K562 (cell line): Measurements from ENCODE around the gene NAP1L1. TPM values are rescaled to one million over a fixed set of nuclear protein-coding genes. Genes with fewer than 3 reads are reported as not detected.

Experiments used
- DMBX1 ChIP-seq: fragments of 250-450 bp; sonication (Bioruptor Pico); IDR thresholded peaks from 2 replicates; pipeline ENCODE4 v1.8.0; 2022; ENCODE audit warnings: inconsistent platforms, mild to moderate bottlenecking, moderate library complexity, borderline replicate concordance
- ETS2 ChIP-seq: IDR thresholded peaks from 2 replicates; pipeline ENCODE4 v1.6.1; 2016; ENCODE audit warnings: borderline replicate concordance, missing genetic modification characterization, mild to moderate bottlenecking, moderate library complexity, missing compliant biosample characterization; ENCODE audit not compliant: poor library complexity, severe bottlenecking
- FOXK1 ChIP-seq: sonication (generic); formaldehyde crosslinking; IDR thresholded peaks from 2 replicates; pipeline ENCODE4 v1.8.0; 2022; ENCODE audit warnings: missing genetic modification reagents, mild to moderate bottlenecking, borderline replicate concordance
- KLF10 ChIP-seq: fragments of 250-450 bp; sonication (Bioruptor Pico); IDR thresholded peaks from 2 replicates; pipeline ENCODE4 v1.6.1; 2021; ENCODE audit warnings: matching md5 sums
- MTA2 ChIP-seq: fragments of 450-650 bp; IDR thresholded peaks from 2 replicates; pipeline ENCODE4 v1.6.1; 2016; ENCODE audit warnings: low read depth
- NR2C2 ChIP-seq, 2 experiments: fragments of 200-800 bp in 1 of 2; sonication (Bioruptor generic) in 1 of 2; sonication (generic) in 1 of 2; formaldehyde crosslinking in 1 of 2; IDR thresholded peaks; 2 replicates each; pipeline versions ENCODE4 v1.6.1 to v1.8.0; 2016 to 2022; ENCODE audit warnings: mild to moderate bottlenecking in 1 of 2, missing compliant biosample characterization in 1 of 2, missing genetic modification characterization in 1 of 2, missing genetic modification reagents in 1 of 2
- PCBP2 ChIP-seq: fragments of 200-400 bp; formaldehyde crosslinking; IDR thresholded peaks from 2 replicates; pipeline ENCODE4 v1.6.1; 2018; ENCODE audit warnings: low read length, low read depth, mild to moderate bottlenecking, moderate library complexity; ENCODE audit not compliant: poor library complexity, severe bottlenecking
- PHB ChIP-seq: fragments of 250-450 bp; sonication (Bioruptor Pico); IDR thresholded peaks from 2 replicates; pipeline ENCODE4 v1.5.0; 2021
- PHF8 ChIP-seq: fragments of 200-600 bp; sonication (generic); IDR thresholded peaks from 2 replicates; pipeline ENCODE4 v1.6.1; 2012; ENCODE audit warnings: mixed run types, mild to moderate bottlenecking, inconsistent platforms, low read length, moderate library complexity, borderline replicate concordance
- SAFB2 ChIP-seq: fragments of 200-400 bp; formaldehyde crosslinking; IDR thresholded peaks from 2 replicates; pipeline ENCODE4 v1.6.1; 2018; ENCODE audit warnings: borderline replicate concordance, low read length, low read depth, moderate library complexity; ENCODE audit not compliant: severe bottlenecking
- SIN3A ChIP-seq, 2 experiments: fragments of 150-350 bp in 1 of 2; IDR thresholded peaks; 2 replicates each; pipeline ENCODE4 v1.6.1; 2011 to 2016; ENCODE audit warnings: borderline replicate concordance in 2 of 2, low read depth in 2 of 2, low read length in 2 of 2, mild to moderate bottlenecking in 2 of 2, moderate library complexity in 2 of 2; ENCODE audit not compliant: control insufficient read depth in 1 of 2
- STAT5B ChIP-seq: fragments of 250-450 bp; sonication (Bioruptor Pico); IDR thresholded peaks from 2 replicates; pipeline ENCODE4 v1.8.0; 2021; ENCODE audit warnings: mild to moderate bottlenecking, inconsistent platforms
- TAF15 ChIP-seq: fragments of 200-400 bp; formaldehyde crosslinking; IDR thresholded peaks from 2 replicates; pipeline ENCODE4 v1.6.1; 2017; ENCODE audit warnings: mild to moderate bottlenecking, low read depth, low read length, moderate library complexity
- ZKSCAN3 ChIP-seq: fragments of 250-450 bp; sonication (Bioruptor Pico); IDR thresholded peaks from 2 replicates; pipeline ENCODE4 v1.4.0; 2020
- ZNF263 ChIP-seq: sonication (generic); formaldehyde crosslinking; IDR thresholded peaks from 2 replicates; pipeline ENCODE4 v1.8.0; 2022; ENCODE audit warnings: mild to moderate bottlenecking, missing genetic modification reagents, borderline replicate concordance
- ZNF57 ChIP-seq: fragments of 450-650 bp; formaldehyde crosslinking; IDR thresholded peaks from 2 replicates; pipeline ENCODE4 v1.4.0; 2020; ENCODE audit warnings: mild to moderate bottlenecking, moderate library complexity
- polyA plus RNA-seq, 8 experiments: library from polyadenylated mRNA; depleted of rRNA in 4 of 8; stranded (reverse) in 5 of 8; unstranded in 3 of 8; fragments of >200 nt; fragmentation: Nextera tagmentation in 2 of 8; fragmentation: Illumina TruSeq in 1 of 8; extraction: Ambion mirVana in 2 of 8; extraction: Trizol in 1 of 8; gene quantifications; 2 replicates each; pipeline versions ENCODE4 v1.2.1 to v1.2.3, GENCODE V29; 2011 to 2014; ENCODE audit warnings: inconsistent platforms in 1 of 8, missing spikeins in 1 of 8
- total RNA-seq, 7 experiments: library from RNA; depleted of rRNA in 6 of 7; stranded (reverse); fragments of >200 nt in 6 of 7; fragmentation: Illumina TruSeq in 2 of 7; extraction: Trizol in 2 of 7; gene quantifications; 2 replicates each; pipeline versions ENCODE4 v1.2.1 to v1.2.3, GENCODE V29; 2011 to 2021; ENCODE audit warnings: low replicate concordance in 1 of 7
- TF ChIP-seq, protein P1 (sequence below), 3 experiments: IDR thresholded peaks in 2 of 3; conservative IDR thresholded peaks in 1 of 3; 2 replicates each; pipeline ENCODE4 v1.5.1; 2011 to 2012; ENCODE audit warnings: low read length in 3 of 3, mild to moderate bottlenecking in 3 of 3, control low read depth in 2 of 3, improper control_type of control experiment in 1 of 3, inconsistent platforms in 1 of 3, low read depth in 1 of 3, mixed read lengths in 1 of 3, moderate library complexity in 1 of 3; ENCODE audit not compliant: insufficient read depth in 2 of 3
- TF ChIP-seq, protein P2 (sequence below): fragments of 250-450 bp; sonication (Bioruptor Pico); IDR thresholded peaks from 2 replicates; pipeline ENCODE4 v1.5.0; 2021; ENCODE audit warnings: mild to moderate bottlenecking, moderate library complexity
- TF ChIP-seq, protein P3 (sequence below), 2 experiments: IDR thresholded peaks; 2 replicates each; pipeline ENCODE4 v1.6.1; 2012; ENCODE audit warnings: improper control_type of control experiment in 2 of 2, low read depth in 2 of 2, low read length in 2 of 2, borderline replicate concordance in 1 of 2

Gene NAP1L1
- total and polyA plus RNA-seq, 9 of the 15 experiments (the other 6 are each of a cell fraction or from before 2014, with no cell fraction given) = 287 to 747 (median 450) TPM

DNA sequence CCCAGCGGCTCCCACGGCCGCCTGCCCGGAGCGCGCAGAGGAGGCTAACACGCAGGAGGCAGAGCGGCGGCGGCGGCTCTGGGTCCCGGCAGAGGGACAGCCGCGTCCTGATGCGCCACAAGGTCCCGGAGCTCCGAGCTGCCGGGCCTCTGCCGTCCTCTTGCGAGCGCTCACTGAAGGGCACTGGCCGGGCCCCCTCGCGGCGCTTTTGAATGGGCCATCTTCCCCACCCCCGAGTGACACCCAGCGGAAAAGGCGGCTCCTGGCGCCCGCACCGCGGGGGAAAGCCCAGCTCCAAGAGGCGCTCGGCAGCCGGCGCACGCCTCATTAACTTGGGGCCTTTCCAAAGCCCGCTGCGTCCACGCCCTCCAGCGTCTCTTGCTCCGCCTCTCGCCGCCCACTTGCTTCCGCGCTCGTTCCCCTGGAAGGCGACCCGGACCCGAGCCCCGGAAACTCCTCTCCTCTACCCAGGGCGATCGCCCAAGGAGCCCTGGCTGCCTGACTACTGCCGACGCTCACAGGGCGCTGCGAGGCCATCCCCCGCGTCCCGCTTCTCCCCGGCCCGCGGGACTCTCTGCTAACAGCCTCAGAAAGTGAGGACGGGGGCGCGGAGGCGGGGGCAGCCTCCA is 53.0 kb downstream of the NAP1L1 start, which contains the start of gene PHLDA1 (continued):
- no peak for TF ChIP-seq ZNF57 (CRISPR knock-in tag)
- TF ChIP-seq SIN3A (IDR thresholded peaks at IDR 0.05; ENCODE audit: borderline replicate concordance in 2 of 2, control insufficient read depth in 1 of 2, low read depth in 2 of 2, low read length in 2 of 2) = peak in 1 of 2 experiments; percentile 61; a peak in 1 of 4 replicates
- TF ChIP-seq PHB (CRISPR knock-in tag) = no peak
- no peak; the same call in 1 of the 2 replicates for TF ChIP-seq NR2C2 (CRISPR knock-in tag; IDR thresholded peaks at IDR 0.05)
- TF ChIP-seq NR2C2 (tag; IDR thresholded peaks at IDR 0.05) = peak; percentile 61
- TF ChIP-seq ZKSCAN3 (CRISPR knock-in tag) = no peak
- TF ChIP-seq SAFB2 = no peak
- TF ChIP-seq, protein P1, sequence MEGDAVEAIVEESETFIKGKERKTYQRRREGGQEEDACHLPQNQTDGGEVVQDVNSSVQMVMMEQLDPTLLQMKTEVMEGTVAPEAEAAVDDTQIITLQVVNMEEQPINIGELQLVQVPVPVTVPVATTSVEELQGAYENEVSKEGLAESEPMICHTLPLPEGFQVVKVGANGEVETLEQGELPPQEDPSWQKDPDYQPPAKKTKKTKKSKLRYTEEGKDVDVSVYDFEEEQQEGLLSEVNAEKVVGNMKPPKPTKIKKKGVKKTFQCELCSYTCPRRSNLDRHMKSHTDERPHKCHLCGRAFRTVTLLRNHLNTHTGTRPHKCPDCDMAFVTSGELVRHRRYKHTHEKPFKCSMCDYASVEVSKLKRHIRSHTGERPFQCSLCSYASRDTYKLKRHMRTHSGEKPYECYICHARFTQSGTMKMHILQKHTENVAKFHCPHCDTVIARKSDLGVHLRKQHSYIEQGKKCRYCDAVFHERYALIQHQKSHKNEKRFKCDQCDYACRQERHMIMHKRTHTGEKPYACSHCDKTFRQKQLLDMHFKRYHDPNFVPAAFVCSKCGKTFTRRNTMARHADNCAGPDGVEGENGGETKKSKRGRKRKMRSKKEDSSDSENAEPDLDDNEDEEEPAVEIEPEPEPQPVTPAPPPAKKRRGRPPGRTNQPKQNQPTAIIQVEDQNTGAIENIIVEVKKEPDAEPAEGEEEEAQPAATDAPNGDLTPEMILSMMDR (IDR thresholded peaks at IDR 0.05 in 2 of 3, conservative IDR thresholded peaks at IDR 0.05 in 1 of 3; ENCODE audit: insufficient read depth in 2 of 3, low read depth in 1 of 3, low read length in 3 of 3) = peak; percentile 65 to 98 (median 91)
- no peak for TF ChIP-seq ETS2
- TF ChIP-seq PHF8 = peak; percentile 68; the same call in 1 of the 2 replicates
- TF ChIP-seq PCBP2 = no peak
- no peak for TF ChIP-seq MTA2
- no peak for TF ChIP-seq ZNF263 (CRISPR knock-in tag)
- TF ChIP-seq, protein P2, sequence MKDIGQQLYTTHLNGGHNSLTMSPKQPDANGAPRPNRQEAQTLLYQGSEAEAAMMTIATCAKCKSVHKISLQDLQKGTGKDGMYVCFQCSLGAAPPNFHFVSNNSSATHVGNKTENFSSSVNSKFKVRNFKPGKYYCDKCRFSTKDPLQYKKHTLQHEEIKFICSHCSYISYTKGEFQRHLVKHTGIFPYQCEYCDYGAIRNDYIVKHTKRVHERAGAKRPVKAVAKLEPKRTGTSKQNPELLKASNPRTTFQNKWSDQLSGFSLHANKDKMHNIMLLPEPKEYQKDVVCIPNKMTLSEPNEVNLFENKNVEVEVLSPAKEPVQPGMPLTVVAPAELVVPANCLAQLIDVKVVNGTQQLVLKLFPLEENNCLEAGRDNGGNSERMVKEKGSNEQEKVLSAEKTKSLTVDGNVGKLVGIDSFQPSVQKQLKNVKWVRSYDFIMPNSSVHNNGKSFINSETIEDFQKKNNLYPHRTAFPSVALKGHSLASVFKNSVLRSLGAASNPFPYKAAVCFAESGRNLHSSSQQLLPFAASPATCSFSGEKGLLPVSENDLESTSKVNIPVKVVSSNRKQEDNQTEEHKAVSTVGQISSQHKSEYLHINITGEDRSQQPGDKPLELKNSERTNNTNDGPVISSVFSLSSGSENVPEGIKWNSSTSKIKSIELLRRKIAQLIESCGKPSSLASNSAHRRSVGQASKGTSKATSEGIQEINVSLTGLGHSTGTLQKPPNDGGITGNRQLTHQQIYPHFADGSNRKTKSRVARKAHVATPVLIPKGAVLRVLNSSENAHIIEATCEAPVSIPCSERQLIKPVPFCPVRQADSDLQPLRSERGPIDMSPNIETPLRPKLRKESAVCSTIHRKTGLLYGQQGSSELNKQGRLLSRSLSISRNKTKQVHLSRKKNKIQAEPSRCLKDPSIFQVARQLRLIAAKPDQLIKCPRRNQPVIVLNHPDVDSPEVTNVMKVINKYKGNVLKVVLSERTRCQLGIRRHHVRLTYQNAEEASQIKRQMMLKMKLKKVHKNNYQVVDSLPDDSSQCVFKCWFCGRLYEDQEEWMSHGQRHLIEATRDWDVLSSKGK (CRISPR knock-in tag) = no peak
- TF ChIP-seq, protein P3, sequence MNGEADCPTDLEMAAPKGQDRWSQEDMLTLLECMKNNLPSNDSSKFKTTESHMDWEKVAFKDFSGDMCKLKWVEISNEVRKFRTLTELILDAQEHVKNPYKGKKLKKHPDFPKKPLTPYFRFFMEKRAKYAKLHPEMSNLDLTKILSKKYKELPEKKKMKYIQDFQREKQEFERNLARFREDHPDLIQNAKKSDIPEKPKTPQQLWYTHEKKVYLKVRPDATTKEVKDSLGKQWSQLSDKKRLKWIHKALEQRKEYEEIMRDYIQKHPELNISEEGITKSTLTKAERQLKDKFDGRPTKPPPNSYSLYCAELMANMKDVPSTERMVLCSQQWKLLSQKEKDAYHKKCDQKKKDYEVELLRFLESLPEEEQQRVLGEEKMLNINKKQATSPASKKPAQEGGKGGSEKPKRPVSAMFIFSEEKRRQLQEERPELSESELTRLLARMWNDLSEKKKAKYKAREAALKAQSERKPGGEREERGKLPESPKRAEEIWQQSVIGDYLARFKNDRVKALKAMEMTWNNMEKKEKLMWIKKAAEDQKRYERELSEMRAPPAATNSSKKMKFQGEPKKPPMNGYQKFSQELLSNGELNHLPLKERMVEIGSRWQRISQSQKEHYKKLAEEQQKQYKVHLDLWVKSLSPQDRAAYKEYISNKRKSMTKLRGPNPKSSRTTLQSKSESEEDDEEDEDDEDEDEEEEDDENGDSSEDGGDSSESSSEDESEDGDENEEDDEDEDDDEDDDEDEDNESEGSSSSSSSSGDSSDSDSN (IDR thresholded peaks at IDR 0.05; ENCODE audit: borderline replicate concordance in 1 of 2, low read depth in 2 of 2, low read length in 2 of 2) = peak in 1 of 2 experiments; percentile 92
- TF ChIP-seq STAT5B (CRISPR knock-in tag) = no peak
- no peak for TF ChIP-seq KLF10
- no peak for TF ChIP-seq DMBX1 (CRISPR knock-in tag)
- TF ChIP-seq TAF15 = no peak
- peak; percentile 86; the same call in 1 of the 2 replicates for TF ChIP-seq FOXK1 (CRISPR knock-in tag)
